Mammary epithelial cell (primary cell): ENCODE data around the gene LASP1.

Source experiments
- CTCF ChIP-seq, 2 donors: IDR thresholded peaks in 1 of 2; conservative IDR thresholded peaks in 1 of 2; 2 replicates each; pipeline ENCODE4 v1.5.1; 2011 to 2012; ENCODE audit warnings: inconsistent platforms in 2 of 2, low read length in 2 of 2, mild to moderate bottlenecking in 2 of 2, control low read depth in 1 of 2, low read depth in 1 of 2; ENCODE audit not compliant: insufficient read depth in 1 of 2; ENCODE audit errors: extremely low read depth in 1 of 2
- EZH2 ChIP-seq: IDR thresholded peaks from 2 replicates; pipeline ENCODE4 v1.6.1; 2012; ENCODE audit warnings: low read length, inconsistent platforms, borderline replicate concordance

- TF ChIP-seq CTCF (conservative IDR thresholded peaks at IDR 0.05 in 1 of 2, IDR thresholded peaks at IDR 0.05 in 1 of 2; ENCODE audit: extremely low read depth in 1 of 2, insufficient read depth in 1 of 2, low read depth in 1 of 2, low read length in 2 of 2) (no peak), EZH2 (no peak)
Observed at GRCh38 chr17:38893113-38893512, 23.3 kb downstream of the LASP1 start.
